Measurements from ENCODE around the gene ERGIC1. TPM values are rescaled to one million over a fixed set of nuclear protein-coding genes. Genes with fewer than 3 reads are reported as not detected.

Gene ERGIC1
- total RNA-seq, 2 experiments from 2014 or later: 33.4 to 36.2 TPM

GRCh38 chr5:172899436-172899835 lies 65.4 kb downstream of the ERGIC1 start:
- H3K36me3 Mint-ChIP-seq (ENCODE audit: low read depth): peaks cover 5% of the 10 kb centered on the region
- no peaks in the 10 kb centered on the region for H3K9me3 Mint-ChIP-seq
- H3K4me3 Mint-ChIP-seq: no peak overlapping the region
- intact Hi-C loops (cut with micrococcal nuclease): no loop called here
- no peak overlapping the region for H3K27ac Mint-ChIP-seq
- peaks cover 12% of the 10 kb centered on the region for H3K4me1 Mint-ChIP-seq (ENCODE audit: low read depth)
- no peaks in the 10 kb centered on the region for H3K27me3 Mint-ChIP-seq (ENCODE audit: low read depth)
- no peak for DNase-seq
- CTCF ChIA-PET: interaction anchor here (1.0 kb wide), 1 partner anchor 185 kb away, joined by 3 read pairs; no protein-coding TSS in a partner anchor

- Mint-ChIP-seq H3K9me3 (no peaks in the 10 kb centered on the region), H3K36me3 (ENCODE audit: low read depth) (peaks cover 6% of the 10 kb centered on the region), H3K27ac (no peak overlapping the region), H3K4me1 (ENCODE audit: low read depth) (peaks cover 12% of the 10 kb centered on the region), H3K27me3 (ENCODE audit: low read depth) (no peaks in the 10 kb centered on the region), H3K4me3 (no peak overlapping the region)
- no peak for DNase-seq
- CTCF ChIA-PET: no interaction called here
- intact Hi-C loops (cut with micrococcal nuclease): no loop called here
Observed at GRCh38 chr5:172901012-172901780, 67.1 kb downstream of the ERGIC1 start.

- Mint-ChIP-seq H3K9me3 (no peaks in the 10 kb centered on the region), H3K4me3 (no peak overlapping the region), H3K36me3 (ENCODE audit: low read depth) (peaks cover 6% of the 10 kb centered on the region), H3K27ac (no peak overlapping the region), H3K27me3 (ENCODE audit: low read depth) (no peaks in the 10 kb centered on the region), H3K4me1 (ENCODE audit: low read depth) (peaks cover 9% of the 10 kb centered on the region)
- CTCF ChIA-PET: no interaction called here
- intact Hi-C loops (cut with micrococcal nuclease): no loop called here
- no peak for DNase-seq
Observed at GRCh38 chr5:172901788-172902496, 67.9 kb downstream of the ERGIC1 start.

- H3K27ac Mint-ChIP-seq: peak overlapping the region; percentile 66
- CTCF ChIA-PET: interaction anchor here (0.6 kb wide), 1 partner anchor 94 kb away, joined by 3 read pairs; no protein-coding TSS in a partner anchor
- no peak for DNase-seq
Observed at GRCh38 chr5:172902497-172903472, 68.7 kb downstream of the ERGIC1 start.

GRCh38 chr5:172903790-172904189 lies 69.7 kb downstream of the ERGIC1 start:
- CTCF ChIA-PET: no interaction called here
- no peaks in the 10 kb centered on the region for H3K27me3 Mint-ChIP-seq (ENCODE audit: low read depth)
- DNase-seq: no peak
- no peak overlapping the region for H3K27ac Mint-ChIP-seq
- no peaks in the 10 kb centered on the region for H3K4me1 Mint-ChIP-seq (ENCODE audit: low read depth)
- no peaks in the 10 kb centered on the region for H3K9me3 Mint-ChIP-seq
- intact Hi-C loops (cut with micrococcal nuclease): no loop called here
- H3K4me3 Mint-ChIP-seq: no peak overlapping the region
- H3K36me3 Mint-ChIP-seq (ENCODE audit: low read depth): peaks cover 4% of the 10 kb centered on the region

More at GRCh38 chr5:172902497-172903472, 68.7 kb downstream of the ERGIC1 start:
- peaks cover 6% of the 10 kb centered on the region for H3K36me3 Mint-ChIP-seq (ENCODE audit: low read depth)
- peaks cover 3% of the 10 kb centered on the region for H3K4me1 Mint-ChIP-seq (ENCODE audit: low read depth)
- H3K4me3 Mint-ChIP-seq: no peak overlapping the region
- H3K9me3 Mint-ChIP-seq: no peaks in the 10 kb centered on the region
- no peaks in the 10 kb centered on the region for H3K27me3 Mint-ChIP-seq (ENCODE audit: low read depth)
- intact Hi-C loops (cut with micrococcal nuclease): no loop called here

GRCh38 chr5:172904312-172904642 lies 70.2 kb downstream of the ERGIC1 start:
- no peak for DNase-seq
- Mint-ChIP-seq H3K4me3 (no peak overlapping the region), H3K36me3 (ENCODE audit: low read depth) (peaks cover 1% of the 10 kb centered on the region), H3K27ac (no peak overlapping the region), H3K9me3 (no peaks in the 10 kb centered on the region), H3K27me3 (ENCODE audit: low read depth) (no peaks in the 10 kb centered on the region), H3K4me1 (ENCODE audit: low read depth) (no peaks in the 10 kb centered on the region)
- intact Hi-C loops (cut with micrococcal nuclease): no loop called here
- CTCF ChIA-PET: no interaction called here

- Mint-ChIP-seq H3K9me3 (no peaks in the 10 kb centered on the region), H3K27ac (no peak overlapping the region), H3K36me3 (ENCODE audit: low read depth) (peaks cover 1% of the 10 kb centered on the region), H3K4me1 (ENCODE audit: low read depth) (no peaks in the 10 kb centered on the region), H3K4me3 (no peak overlapping the region), H3K27me3 (ENCODE audit: low read depth) (no peaks in the 10 kb centered on the region)
- intact Hi-C loops (cut with micrococcal nuclease): no loop called here
- DNase-seq: no peak
- CTCF ChIA-PET: interaction anchor here (2.0 kb wide), 1 partner anchor 191 kb away, joined by 12 read pairs; no protein-coding TSS in a partner anchor
Observed at GRCh38 chr5:172904643-172905345, 70.7 kb downstream of the ERGIC1 start.

- H3K9me3 Mint-ChIP-seq: no peaks in the 10 kb centered on the region
- no peak overlapping the region for H3K4me3 Mint-ChIP-seq
- no peak overlapping the region for H3K27ac Mint-ChIP-seq
- H3K4me1 Mint-ChIP-seq (ENCODE audit: low read depth): no peaks in the 10 kb centered on the region
- CTCF ChIA-PET: interaction anchor here (0.7 to 2.0 kb wide), 3 partner anchors 8 to 192 kb away, joined by 4 to 12 read pairs (median 7); no protein-coding TSS in a partner anchor
- H3K36me3 Mint-ChIP-seq (ENCODE audit: low read depth): peaks cover 3% of the 10 kb centered on the region
- H3K27me3 Mint-ChIP-seq (ENCODE audit: low read depth): no peaks in the 10 kb centered on the region
- no peak for DNase-seq
- intact Hi-C loops (cut with micrococcal nuclease): no loop called here
Observed at GRCh38 chr5:172905346-172906140, 71.5 kb downstream of the ERGIC1 start.

- Mint-ChIP-seq H3K4me3 (no peak overlapping the region), H3K27me3 (ENCODE audit: low read depth) (no peaks in the 10 kb centered on the region), H3K36me3 (ENCODE audit: low read depth) (peaks cover 7% of the 10 kb centered on the region), H3K4me1 (ENCODE audit: low read depth) (no peaks in the 10 kb centered on the region), H3K9me3 (no peaks in the 10 kb centered on the region), H3K27ac (no peak overlapping the region)
- CTCF ChIA-PET: interaction anchor here (1.3 to 2.0 kb wide), 2 partner anchors 190 to 193 kb away, joined by 7 to 12 read pairs; no protein-coding TSS in a partner anchor
- intact Hi-C loops (cut with micrococcal nuclease): no loop called here
- DNase-seq: no peak
Observed at GRCh38 chr5:172906436-172906835, 72.4 kb downstream of the ERGIC1 start.

GRCh38 chr5:172906888-172907287 lies 72.8 kb downstream of the ERGIC1 start:
- CTCF ChIA-PET: interaction anchor here (2.0 kb wide), 1 partner anchor 193 kb away, joined by 12 read pairs; no protein-coding TSS in a partner anchor
- no peak overlapping the region for H3K27ac Mint-ChIP-seq
- DNase-seq: no peak
- no peaks in the 10 kb centered on the region for H3K27me3 Mint-ChIP-seq (ENCODE audit: low read depth)
- H3K4me3 Mint-ChIP-seq: no peak overlapping the region
- H3K9me3 Mint-ChIP-seq: no peaks in the 10 kb centered on the region
- no peaks in the 10 kb centered on the region for H3K4me1 Mint-ChIP-seq (ENCODE audit: low read depth)
- intact Hi-C loops (cut with micrococcal nuclease): no loop called here
- H3K36me3 Mint-ChIP-seq (ENCODE audit: low read depth): peaks cover 7% of the 10 kb centered on the region

- DNase-seq: no peak
- Mint-ChIP-seq H3K27ac (no peak overlapping the region), H3K27me3 (ENCODE audit: low read depth) (no peaks in the 10 kb centered on the region), H3K4me3 (no peak overlapping the region), H3K36me3 (ENCODE audit: low read depth) (peaks cover 7% of the 10 kb centered on the region), H3K9me3 (no peaks in the 10 kb centered on the region), H3K4me1 (ENCODE audit: low read depth) (no peaks in the 10 kb centered on the region)
- CTCF ChIA-PET: no interaction called here
- intact Hi-C loops (cut with micrococcal nuclease): no loop called here
Observed at GRCh38 chr5:172907657-172908056, 73.6 kb downstream of the ERGIC1 start.
